Measurements from ENCODE around the gene NKD1.

The NKD1 gene

DNA sequence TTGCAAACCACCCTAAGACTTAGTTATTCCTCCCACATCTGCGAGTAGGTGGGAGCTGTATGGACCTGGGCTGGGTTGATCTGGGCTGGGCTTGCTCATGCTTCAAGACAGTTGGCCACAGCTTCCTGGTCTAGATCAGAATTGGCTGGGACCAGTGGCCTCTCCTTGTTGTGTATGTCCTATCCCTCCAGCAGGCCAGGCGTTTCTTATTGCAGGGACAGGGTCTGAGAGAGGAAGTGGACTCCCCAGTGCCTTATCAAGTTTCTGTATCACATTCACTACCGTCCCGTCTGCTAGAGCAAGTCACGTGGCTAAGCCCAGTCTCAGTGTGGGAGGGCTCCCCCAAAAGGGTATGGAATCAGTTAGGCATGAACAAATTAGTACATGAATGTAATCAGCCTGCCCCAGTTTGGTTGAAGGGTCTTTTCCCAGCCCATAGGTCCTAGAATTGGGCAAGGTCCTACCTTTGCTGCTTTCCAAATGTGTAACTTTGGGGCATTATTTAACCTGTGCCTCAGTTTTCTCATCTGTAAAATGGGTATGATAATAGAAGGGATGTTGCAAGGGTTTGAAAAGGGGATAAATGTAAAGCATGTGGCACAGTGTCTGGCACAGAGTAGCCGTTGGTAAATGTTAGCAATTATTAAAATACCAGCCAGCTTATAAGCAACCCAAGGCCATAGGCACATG lies 36.0 kb downstream of the NKD1 start:
- DNase-seq: no peak

DNA sequence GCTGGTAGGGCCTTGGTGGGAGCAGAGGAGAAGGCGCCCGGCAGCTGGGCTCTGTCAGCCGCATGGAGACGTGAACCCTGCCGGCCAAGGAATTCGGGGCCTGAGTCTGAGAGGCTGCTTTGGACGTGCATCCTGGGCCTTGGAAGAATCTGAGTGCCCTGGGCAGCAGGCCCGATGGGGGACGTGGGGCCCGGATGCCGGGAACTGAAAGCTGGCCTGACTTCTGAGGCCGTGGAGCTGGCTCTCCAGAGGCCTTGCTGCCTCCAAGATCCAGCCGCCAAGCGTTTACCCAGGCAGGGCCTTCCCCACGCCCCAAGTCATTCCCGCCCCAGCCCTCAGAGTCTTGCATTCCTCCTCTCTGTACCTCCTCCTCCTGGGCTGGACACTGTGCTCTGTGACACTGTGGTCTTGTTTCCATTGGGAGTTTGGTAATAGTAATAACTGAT lies 37.2 kb downstream of the NKD1 start:
- no peak for DNase-seq

DNA sequence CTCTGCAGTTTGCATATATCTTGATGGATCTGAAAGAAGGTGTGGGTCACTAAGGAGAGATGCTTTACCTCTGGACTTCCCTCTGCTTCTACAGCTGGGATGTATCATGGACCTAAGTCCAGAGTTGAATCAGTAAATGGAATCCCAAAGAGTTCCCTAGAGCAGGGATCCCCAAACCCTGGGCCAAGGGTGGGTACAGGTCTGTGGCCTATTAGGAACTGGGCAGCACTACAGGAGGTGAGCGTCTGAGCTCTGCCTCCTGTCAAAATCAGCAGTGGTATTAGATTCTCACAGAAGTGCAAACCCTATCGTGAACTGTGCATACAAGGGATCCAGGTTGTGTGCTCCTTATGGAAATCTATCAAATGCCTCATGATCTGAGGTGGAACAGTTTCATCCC lies 39.3 kb downstream of the NKD1 start:
- no peak for DNase-seq

DNA sequence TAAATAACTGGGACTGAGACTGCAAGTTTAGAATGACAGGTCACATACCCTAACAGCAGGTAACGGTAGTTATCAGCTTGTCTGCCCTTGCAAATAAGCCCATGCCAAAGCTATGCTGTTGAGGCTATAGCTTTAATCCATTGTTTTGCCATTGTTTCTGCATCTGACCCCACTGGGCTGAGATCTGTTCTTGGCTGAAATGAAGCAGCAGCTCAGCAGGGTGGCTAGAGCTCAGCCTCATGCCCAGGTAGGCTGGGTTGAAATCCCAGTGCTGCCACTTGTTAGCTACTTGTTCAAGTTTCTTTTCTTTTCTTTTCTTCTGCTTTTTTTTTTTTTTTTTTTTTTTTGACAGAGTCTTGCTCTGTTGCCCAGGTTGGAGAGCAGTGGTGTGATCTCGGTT lies 40.1 kb downstream of the NKD1 start:
- no peak for DNase-seq

DNA sequence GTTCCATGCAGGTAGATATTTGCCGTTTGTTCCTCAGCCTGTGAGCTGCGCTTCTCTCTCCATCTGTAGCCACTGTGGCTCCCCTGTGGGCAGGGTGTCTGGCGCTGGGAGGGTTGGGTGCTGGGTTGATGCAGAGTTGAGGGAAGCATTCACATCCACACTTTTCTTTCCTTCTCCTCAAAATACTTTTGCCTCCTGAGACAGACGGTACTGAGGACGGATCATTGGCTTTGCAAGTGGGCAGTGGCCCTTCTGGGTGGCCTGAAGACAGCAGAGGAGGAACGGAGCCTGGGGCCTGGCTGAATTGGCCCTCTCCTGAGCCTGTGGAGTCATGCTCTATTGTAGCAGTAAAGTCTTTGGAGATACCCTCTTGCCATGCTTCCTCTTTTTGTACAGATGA lies 43.0 kb downstream of the NKD1 start:
- DNase-seq: no peak

DNA sequence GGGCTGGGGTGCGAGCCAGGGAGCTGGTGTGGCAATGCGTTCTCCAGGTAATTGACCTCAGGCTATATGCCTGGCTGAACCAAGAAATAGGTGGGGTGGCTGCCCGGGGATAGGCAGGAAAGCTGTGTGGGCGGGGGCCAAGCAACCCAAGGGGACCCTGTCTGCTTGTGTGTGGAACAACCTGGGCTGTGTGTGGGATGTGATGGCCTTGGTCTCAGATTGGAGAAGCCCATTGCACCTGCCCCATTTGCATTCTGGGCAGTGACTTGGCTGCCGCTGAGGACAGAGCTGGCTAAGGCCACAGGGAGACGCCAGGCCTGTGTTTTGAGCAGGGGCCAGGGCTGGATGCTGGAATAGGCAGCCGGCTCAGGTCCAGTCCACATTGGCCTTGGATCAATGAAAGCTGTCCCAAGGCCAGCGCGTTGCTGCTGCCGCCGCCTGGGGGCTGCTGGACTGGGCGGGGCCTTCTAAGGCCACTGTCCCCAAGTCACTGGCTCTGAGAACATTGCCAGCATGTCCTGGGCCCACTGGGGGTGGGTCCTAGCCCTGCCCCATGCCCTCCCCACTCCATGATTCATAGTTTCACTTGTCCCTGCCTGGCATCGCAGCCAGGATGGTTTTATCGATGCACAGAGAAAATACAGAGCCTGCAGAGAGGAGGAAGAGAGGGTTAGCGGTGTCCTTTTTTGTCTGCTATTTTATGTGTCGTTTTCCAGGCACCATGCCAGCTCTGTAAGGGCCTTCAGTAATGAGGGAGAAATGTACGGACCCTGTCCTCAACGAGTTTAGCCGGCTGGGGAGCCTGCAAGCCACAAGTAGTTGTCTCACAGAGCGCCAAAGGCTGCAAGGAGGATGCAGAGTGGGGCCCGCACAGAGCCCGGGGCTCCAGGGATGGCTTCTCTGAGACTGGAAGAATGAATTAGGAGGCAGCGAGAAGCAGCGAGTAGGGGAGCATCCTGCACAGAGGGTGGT lies 43.9 kb downstream of the NKD1 start:
- no peak for DNase-seq

DNA sequence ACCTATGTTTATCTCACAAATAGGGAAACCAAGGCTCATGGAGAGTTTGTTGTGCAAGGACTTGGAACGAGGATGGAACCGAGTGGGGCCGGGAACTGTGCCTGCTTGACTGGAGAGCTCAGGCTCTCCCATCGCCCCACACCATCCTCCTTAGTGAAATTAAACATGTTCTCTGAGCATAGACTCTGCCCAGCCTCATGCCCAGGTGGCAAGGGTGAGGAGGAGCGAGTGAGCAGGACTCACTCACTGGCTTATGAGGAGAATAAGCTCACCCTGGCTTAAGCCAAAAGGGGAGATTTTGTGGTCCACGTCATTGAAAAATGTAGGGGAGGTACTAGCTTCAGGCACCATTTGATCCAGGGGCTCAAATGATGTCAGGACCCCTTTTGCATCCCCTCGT lies 44.8 kb downstream of the NKD1 start:
- DNase-seq: no peak

DNA sequence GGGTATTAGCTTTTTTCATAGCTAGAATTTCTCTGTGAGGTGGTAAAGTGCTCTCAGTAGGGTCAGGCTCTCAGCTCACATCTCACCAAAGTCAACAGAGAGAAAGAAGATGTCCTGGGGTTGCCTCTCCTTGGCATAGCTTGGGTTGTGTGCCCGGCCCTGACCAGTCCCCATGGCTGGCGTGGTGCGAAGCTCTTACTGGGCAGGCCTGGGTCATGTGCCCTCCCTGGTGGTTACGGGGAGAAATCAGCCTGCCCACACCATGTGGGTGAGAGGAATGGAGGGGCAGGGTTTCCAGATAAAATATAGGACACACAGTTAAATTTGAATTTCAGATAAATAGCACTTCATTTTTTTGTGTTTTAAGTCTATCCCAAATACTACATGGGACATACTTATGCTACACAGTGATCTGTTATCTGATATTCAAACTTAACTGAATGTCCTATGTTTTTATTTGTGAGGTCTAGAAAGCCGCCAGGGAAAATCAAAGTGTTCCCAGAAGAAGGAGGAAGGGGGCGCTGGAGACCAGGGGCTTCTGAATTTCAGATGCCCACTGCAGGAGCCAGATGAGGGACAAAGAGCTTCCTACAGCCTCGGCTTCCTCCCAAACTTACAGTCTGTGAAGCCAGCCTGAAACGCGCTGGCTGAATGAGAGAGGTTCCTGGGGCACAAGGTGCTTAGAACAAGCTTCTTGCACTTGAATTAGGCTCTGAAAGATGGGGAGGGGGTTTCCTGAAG lies 45.4 kb downstream of the NKD1 start:
- no peak for DNase-seq

DNA sequence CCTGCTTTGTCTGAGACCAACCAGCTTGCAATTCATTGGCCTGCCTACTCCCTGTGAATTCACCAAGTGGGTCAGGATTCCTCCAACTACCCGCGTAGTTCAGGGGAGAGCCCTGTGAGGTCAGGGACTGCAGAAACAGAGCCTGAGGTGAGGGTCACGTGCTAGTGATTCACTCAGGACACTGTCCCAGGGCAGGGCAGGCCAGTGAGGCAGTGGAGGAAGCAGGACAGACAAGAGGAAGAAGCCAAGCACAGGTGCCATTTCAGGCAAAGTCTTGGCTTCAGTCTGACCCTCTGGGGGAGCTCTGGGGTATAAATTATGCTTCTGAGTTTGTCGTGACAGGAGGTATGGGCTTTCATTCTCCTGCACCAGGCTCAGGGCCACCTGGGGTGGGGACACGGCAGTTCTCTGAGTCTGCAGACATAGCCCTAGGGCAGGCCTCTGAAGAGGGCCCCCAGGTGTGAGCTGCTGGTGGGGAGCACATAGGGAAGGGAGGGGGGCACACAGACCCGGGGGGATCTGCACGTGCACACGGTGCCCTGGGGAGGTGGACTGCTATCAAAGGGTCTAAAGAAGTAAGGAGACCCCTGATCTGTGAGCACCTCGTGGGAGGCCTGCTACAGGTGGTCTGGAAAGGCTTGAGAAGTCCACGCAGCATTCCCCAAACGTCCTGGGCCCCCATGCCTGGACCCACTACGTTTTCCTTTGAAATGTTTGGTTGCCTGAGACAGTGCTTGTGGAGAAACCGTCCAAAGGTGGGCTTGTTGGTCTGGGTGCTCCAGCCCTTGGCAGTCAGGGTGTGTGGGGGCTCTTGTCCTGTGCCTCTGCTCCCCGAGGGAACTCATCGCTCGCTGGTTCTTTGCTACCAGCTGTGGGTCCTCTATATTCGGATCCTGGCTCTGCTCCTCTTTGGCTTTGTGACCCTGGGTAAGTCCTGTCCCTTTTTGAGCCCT lies 46.4 kb downstream of the NKD1 start:
- DNase-seq: no peak

DNA sequence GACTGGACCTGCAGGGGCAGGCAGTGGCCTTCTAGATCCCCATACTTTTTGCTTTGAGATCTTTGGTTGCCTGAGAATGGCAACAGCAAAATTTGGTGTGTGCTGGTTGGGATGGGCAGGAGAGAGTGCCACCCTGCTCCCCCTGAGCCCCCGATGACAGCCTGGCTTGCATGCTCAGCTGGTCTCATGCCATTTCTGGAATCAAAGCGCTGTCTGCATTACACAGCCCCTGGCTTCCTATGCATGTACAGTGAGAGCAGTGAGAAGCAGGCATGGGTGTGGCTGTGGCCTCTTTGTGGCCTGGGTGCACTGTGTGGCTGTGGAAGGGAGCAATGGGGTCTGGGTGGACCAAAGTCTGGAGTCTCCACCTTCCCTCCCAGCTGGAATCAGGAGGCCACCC lies 47.7 kb downstream of the NKD1 start:
- DNase-seq: no peak

DNA sequence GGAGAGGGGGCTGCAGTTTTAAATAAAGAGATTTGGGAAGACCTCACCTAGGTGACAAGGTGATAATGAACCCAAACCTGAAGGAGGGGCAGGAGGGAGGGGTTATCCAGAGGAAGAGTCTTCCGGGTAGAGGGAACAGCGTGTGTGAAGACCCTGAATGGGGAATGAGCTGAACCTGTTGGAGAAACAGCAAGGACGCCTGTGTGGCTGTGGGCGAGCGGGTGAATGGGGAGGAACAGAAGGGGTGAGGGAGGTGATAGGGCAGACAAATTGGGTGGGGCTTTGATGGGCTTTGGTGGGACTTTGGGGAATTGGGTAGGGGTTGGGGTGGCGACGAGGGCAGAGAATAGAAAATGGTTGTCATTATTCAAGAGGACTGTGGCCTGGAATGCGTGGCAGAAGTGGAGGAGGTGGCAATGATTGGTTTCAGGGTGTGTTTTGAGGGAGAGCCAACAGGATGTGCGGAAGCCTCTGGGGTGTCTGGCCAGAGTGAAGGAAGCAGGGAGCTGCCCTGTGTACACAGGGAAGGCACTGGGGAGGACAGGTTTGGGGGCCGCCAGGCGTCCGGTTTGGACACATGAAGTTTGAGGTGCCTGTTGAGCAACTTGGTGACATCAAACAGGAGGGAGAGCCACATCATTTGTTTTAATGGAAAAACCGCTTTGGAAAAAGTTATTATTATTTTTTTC lies 48.7 kb downstream of the NKD1 start:
- no peak for DNase-seq

DNA sequence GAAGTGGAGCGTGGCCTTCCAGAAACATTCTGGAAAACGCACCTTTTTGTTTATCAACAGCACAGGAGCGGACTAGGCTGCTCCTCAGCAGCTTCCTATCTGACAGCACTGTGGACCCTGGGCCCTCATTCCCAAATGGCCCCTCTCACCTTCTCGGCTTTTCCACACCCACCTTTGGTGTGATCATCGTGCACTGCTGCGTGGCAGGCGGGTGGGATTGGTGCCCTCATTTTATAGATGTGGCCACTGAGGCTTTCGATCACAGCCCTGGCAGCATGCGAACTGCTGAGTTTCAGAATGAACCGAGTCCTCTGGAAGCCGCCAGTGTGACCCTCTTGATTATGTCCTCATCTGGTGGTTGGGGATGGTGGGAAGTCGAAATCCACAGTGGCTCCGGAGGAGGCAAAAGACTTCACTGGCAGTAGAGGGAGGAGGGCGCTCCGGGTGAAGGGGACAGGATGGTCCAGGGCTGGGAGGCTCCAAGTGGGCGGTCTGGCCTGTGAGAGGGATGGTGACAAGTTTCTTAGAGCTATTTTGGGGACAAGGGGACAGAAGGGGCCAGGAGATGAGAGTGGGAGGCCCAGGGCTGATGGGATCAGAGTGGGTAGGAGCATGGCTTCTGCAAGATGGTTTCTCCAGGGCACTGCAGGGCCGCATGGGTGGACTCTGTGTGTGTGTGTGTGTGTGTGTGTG lies 49.5 kb downstream of the NKD1 start:
- no peak for DNase-seq

DNA sequence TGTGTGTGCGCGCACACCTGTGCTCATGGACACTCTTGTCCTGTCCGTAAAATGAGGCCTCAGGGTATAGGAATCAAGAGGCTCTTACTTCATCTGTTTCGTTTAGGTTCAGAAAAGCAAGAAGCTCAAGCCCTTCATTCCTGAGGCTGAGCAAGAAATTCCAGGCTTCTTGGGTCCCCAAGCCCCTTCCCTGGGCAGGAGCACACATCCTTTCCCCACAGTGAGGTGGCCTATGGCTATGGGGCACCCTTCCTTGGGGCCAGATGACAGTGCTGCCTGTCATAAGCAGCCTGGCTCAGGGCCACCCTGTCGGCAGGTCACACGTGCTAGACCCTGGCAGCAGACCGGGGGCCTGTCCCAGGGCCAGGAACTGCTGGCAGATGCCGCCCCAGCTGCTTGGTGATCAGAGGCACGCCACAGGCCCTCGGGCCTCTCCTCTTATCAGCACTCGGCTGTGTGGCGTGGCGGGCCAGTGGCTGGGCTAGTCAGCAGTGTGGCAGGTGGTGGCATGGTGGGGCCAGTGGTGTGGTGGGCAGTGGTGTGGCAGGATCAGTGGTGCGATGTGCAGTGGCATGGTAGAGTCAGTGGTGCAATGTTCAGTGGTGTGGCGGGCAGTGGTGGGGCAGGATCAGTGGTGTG lies 50.2 kb downstream of the NKD1 start:
- no peak for DNase-seq

DNA sequence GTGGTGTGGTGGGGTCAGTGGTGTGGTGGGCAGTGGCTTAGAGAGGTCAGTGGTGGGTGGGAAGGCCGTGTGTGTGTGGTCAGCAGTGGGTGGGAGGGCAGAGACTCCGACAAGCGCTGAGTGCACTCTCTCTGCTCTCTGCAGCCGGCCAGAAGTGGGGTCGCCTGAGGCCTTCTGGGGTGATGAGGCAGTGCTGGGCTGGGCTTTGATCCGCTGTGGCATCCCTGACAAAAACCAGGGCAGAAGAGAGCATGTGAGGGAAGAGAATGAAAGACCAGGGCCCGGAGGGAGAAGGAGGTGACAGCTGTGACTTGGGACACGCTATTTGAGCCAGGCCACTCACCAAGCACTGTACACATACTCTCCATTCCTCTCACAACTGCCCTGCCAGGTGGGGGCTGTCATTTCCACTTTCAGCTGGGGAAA lies 50.8 kb downstream of the NKD1 start:
- DNase-seq: no peak

DNA sequence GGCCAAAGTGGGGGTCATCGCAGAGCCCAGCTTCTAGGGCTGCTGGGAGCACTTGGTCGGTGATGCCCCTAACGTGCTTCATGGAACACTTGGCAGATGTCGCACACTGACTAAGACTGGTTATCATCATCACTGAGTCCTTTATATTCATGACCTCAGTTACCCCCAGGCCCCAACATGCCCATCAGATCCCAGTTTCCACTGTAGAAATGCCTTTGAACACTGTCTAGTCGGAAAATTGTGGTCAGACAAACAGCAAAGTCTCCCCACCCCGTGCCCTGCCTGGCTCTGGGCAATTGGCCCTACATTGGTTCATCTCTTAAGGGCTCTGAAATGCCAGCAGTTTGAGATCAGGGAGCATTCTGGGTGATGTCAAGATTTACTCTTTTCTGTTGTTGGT lies 51.3 kb downstream of the NKD1 start:
- no peak for DNase-seq

DNA sequence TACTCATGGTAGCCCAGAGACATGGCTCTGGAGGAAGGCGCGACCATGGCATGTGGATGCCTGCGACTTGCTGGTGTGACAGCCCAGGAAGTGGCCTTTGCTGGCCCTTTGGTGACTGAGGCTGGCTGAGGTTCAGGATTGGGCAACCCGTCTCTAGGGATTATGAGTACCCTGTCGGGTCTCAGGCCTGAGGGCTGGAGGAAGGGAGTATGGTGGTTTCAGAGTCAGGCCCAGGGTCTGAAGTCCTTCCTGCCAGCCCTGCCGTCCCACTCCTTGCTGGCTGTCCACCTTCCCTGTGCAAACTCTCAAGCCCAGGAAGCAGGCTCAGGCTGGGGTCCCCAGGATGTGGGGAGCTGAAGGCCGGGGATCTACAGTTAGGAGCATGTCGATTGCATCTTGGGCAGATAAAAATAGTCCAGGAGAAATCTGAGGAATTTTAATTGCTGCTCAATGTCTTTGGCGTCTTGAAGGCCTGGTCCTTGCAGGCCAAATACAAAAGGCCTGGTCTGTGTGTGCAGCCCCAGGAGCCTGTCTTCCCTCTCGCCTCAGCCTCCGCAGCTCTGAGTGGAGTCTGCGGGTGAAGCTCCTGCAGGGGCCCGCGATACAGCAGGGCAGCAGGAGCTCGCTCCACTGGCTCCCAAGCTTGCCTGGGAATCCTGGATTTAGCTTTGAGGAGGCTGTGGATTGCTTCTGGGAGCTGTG lies 52.5 kb downstream of the NKD1 start:
- DNase-seq: no peak

DNA sequence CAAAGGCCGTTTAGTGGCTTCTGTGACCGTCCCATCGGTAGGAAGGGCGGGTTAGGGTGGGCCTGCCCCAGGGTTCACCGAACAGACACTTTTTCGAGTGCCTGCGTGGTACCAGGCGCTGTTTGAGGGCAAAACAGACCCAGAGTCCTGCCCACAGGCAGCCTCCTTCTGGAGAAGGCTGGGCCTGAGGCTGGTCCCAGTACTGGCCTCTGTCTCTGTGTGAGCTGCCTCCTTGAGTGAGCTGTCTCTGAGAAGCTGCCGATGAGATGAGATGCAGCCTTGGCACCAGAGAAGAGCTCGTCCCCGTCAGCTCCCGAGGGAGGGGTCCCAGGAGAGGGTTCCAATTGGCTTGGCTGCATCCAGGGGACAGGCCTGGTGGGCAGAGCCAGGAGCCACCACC lies 53.1 kb downstream of the NKD1 start:
- DNase-seq: no peak

DNA sequence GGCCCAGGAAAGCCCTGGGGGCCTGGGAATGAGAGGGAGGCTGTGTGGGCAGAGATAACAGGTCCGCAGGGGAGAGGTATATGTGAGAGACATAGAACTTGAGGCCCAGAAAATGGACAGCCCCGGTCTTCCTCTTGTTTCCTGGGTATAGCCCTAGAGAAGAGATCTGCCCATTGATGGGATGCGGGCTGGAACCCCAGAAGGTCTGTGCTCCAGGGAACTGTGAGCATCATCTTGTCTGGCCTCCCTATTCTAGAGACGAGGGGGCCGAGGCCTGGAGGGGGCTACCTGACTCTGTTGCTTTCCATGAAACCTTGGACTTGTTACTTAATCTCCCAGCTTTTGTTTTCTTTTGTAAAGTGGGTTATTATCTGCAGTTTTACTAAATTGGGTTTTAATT lies 53.9 kb downstream of the NKD1 start:
- no peak for DNase-seq

DNA sequence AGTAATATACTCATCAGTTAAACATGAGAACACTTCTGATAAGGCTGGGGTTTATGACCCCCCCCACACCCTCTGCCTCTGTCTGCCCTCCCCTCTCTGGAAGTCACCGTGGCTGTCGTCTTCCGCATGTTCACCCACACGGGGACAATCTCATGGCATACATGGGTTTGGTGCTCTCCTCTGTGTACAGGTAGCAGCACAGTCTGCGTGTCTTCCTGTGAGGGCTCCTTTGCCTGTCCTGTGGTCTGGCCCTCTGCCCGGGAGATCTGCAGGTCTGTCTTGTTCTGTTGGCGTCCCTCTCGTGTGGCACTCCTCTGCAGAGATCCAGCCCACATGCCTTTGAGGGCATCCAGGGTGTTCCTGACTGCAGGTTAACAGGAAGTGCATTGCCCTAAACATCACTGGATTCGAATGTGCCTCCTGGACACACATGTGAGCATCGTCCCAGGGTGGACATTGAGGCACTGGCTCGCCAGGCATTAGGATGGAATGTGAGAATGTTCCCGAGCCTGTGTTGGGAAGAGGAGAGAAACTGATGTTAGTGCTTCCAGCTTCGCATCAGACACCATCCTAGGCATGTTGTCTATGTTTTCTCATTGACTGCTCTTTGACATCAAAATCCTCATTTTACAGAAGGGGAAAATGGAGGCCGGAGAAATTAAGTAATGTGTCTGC lies 54.5 kb downstream of the NKD1 start:
- no peak for DNase-seq

Measured in HCEC 1CT (cell line).